Measurements from ENCODE around the gene KAZALD1.

Gene KAZALD1

GRCh38 chr10:101095550-101096213 lies 33.9 kb downstream of the KAZALD1 start:
- DNase-seq (ENCODE audit: low spot score) = peak; percentile 73

DNA sequence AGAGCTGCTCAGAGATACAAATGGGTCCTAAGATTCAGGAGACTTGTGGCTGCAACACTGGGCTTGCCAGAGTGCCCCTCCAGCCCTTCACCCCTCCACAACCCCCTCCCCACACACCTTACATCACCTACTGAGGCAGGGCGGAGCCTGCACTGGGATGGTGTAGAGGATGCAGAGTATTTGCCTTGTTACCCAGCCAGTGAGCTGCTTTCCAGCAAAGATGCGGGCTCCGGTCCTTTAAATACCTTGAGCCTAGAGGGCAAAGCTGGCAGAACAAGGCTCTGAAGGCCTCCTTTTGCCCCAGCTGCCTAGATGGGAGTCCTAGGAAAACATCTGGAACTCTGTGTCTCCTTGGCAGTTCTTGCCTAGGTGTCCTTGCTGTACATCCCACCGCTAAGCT lies 34.6 kb downstream of the KAZALD1 start:
- DNase-seq (ENCODE audit: low spot score) = no peak

DNA sequence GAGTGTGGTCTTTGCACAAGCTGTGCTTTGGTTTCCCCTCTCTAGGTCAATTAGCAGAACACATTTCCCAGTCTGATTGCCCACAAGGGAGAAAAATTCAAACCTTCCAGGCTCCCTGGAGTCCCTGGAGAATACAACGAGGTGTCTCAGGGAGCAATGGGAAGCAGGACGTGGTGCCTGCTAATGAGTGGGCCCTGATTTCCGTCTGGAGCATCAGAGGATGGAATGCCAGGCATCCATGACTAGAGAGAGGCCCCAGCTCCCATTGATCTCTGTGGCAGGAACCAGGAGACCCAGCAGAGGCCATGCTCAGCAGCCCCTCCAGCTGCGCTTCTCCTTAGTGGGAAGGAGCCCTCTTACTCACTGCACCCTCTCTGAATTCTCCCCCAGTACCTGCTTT lies 36.1 kb downstream of the KAZALD1 start:
- DNase-seq (ENCODE audit: low spot score) = no peak

DNA sequence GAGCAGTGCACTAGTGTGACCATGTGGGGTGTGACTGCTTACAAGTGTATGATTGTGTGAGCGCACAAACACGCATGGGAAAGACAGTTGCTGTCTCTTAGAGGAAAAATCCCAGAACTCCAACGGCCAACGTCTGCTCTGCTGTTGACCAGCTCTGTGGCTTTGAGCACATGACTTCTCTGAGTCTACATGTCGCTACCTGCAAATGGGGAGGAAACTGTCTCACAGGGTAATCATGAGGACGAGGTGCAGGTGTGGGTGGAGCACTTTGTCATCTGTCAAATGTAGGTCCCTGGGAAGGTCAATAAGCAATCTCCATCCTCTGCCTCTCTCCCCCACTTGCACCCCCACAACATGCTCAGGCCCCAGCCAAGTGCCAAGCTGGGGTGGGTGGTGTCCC lies 38.1 kb downstream of the KAZALD1 start:
- DNase-seq (ENCODE audit: low spot score) = no peak

DNA sequence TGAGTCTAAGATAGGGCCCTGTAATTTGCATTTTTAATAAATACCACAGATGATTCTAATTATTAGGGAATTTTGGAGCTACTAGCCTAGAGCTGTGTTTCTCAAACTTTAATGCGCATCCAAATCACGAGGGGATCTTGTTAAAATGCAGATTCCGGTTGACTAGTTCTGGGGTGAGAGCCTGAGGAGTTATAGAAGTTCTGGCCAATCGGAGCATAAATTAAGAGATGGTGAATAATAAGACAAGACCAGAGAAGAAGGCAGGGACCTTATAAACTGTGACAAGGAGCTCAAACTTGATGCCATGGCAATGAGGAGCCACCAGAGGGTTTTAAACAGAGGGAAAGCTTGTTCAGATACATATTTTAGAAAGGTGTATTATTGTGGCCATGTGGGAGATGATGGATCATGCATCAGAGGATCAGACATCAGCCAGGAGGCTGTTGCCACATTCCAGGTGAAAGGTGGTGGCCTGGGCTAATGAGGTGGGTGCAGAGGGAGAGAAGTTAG lies 39.6 kb downstream of the KAZALD1 start:
- no peak for DNase-seq (ENCODE audit: low spot score)

DNA sequence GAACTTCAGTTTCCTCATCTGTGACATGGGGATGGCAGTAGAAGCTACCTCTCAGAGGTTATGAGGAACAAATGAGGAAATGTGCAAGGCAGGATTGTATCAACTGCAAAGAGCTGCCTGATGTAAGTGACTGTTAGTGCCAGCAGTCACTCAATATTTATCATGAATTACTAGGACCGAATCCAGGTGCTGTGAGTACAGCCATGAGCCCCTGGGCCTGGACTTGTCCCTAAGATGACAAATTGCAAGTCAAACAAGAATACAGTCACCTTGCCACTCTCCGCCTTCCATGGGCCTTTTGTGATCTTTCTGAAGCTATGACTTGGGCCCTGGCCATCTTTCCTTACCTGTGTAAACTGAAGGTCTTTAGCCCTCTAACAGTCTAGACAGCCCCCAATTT lies 41.6 kb downstream of the KAZALD1 start:
- no peak for DNase-seq (ENCODE audit: low spot score)

DNA sequence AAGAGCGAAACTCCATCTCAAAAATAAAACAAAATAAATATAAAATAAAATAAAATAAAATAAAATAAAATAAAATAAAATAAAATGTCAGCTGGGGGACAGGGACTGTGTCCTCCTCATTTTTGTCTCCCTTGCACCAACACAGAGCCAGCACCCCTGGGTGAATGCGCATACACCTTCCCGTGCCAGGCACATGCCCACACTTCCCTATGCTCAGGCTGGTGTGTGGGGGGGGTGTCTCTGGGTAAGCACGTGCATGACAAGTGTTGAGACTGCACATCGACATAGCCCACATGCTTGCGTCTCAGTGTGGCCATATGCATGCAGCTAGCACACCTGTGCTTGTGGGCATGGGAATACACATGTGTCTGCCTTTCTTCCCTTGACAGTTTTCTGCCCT lies 44.6 kb downstream of the KAZALD1 start:
- DNase-seq (ENCODE audit: low spot score) = no peak

DNA sequence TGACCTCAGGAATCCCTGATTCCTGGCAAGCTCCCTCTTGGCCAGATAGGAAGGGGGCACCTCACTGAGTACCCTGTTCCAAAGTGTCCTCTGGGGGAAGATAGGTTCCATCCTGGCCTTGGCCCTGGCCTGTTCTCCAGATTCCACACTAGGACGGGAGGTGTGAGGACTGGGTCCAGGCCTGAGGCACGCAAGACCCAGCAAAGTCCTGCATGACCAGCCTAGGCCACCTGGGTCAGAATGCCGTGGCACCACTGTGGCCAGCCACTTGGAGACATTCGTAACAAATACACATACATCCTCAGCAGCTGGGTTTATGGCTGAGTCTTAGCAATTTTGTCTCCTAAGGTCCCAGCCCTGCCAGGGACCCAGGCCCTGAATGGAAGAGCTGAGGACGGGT lies 46.0 kb downstream of the KAZALD1 start:
- no peak for DNase-seq (ENCODE audit: low spot score)

- DNase-seq (ENCODE audit: low spot score) = no peak
These were observed 49.2 kb downstream of the KAZALD1 start for GRCh38 chr10:101110856-101111523.

GRCh38 chr10:101111547-101111946 lies 49.8 kb downstream of the KAZALD1 start:
- no peak for DNase-seq (ENCODE audit: low spot score)

- no peak for DNase-seq (ENCODE audit: low spot score)
These were observed 51.2 kb downstream of the KAZALD1 start for GRCh38 chr10:101112799-101113594.

GRCh38 chr10:101113890-101114403 lies 52.2 kb downstream of the KAZALD1 start:
- no peak for DNase-seq (ENCODE audit: low spot score)

GRCh38 chr10:101114646-101115045 lies 52.9 kb downstream of the KAZALD1 start:
- no peak for DNase-seq (ENCODE audit: low spot score)
